Measurements from ENCODE around the gene GLI1. TPM values are rescaled to one million over a fixed set of nuclear protein-coding genes. Genes with fewer than 3 reads are reported as not detected.

GLI1 gene
- total and polyA plus RNA-seq, 2 of the 13 experiments (the other 11 are each of a cell fraction or from before 2014, with no cell fraction given) = 0.09 to 0.20 TPM

DNA sequence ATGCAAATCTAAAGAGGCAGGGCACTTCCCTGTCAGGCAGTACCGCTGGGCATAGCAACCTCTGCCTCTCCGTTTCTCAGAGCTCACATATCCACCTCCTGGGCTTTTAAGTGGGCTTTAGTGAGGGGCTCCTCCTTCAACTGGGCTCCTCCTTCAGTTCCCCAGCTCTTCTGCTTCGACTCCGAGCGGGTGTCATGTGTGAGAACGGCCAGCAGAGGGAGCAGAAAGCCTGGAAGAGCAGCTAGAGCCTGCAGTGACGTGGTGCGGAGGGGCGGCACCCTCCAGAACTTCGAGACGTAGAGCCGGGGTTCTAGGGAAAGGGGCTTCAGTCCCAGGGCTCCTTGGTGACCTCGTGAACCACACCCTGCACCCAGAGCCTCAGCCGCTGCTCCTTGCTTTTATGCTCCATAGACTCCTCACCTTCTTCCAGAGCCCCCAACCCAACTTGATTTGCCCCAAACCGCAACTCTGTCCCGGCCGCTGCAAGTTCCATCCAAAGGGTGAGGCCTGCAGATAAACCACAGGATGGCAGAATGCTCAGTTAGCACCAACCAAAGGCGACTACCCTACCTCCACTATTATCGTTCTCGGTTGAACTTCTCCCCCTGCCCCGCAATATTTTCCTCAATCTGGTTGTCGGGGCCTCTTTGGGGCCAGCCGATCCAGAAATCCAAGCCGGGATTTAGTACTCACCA lies 383 bp upstream of the GLI1 start (continued):
- TF ChIP-seq ZNF496 (CRISPR knock-in tag; IDR thresholded peaks at IDR 0.05; ENCODE audit: insufficient replicate concordance) (no peak), ZNF720 (CRISPR knock-in tag; IDR thresholded peaks at IDR 0.05) (no peak), PLRG1 (conservative IDR thresholded peaks at IDR 0.05) (no peak), MTA1 (CRISPR knock-in tag; IDR thresholded peaks at IDR 0.05; ENCODE audit: borderline replicate concordance) (no peak), NCOA2 (CRISPR knock-in tag; IDR thresholded peaks at IDR 0.05) (no peak), NFKBIZ (CRISPR knock-in tag; IDR thresholded peaks at IDR 0.05) (no peak), ZNF883 (CRISPR knock-in tag; IDR thresholded peaks at IDR 0.05; ENCODE audit: not compliant biosample characterization) (peak; percentile 41), HES4 (CRISPR knock-in tag; IDR thresholded peaks at IDR 0.05; ENCODE audit: borderline replicate concordance) (peak; percentile 21; the same call in 1 of the 2 replicates), ZNF441 (CRISPR knock-in tag; IDR thresholded peaks at IDR 0.05; ENCODE audit: borderline replicate concordance) (no peak), CREM (IDR thresholded peaks at IDR 0.05) (peak; percentile 73), CREM (CRISPR knock-in tag; IDR thresholded peaks at IDR 0.05) (no peak), ZSCAN25 (CRISPR knock-in tag; IDR thresholded peaks at IDR 0.05) (peak; percentile 79; the same call in 1 of the 2 replicates), ZNF160 (CRISPR knock-in tag; IDR thresholded peaks at IDR 0.05) (0 out of 2 replicates have a peak, but pooled peaks have one; percentile 55), IKZF4 (CRISPR knock-in tag; IDR thresholded peaks at IDR 0.05; ENCODE audit: borderline replicate concordance, low read depth, not compliant biosample characterization) (no peak), NAIF1 (CRISPR knock-in tag; IDR thresholded peaks at IDR 0.05; ENCODE audit: borderline replicate concordance) (no peak), REPIN1 (CRISPR knock-in tag; IDR thresholded peaks at IDR 0.05; ENCODE audit: borderline replicate concordance, low read depth) (0 out of 2 replicates have a peak, but pooled peaks have one; percentile 38), ZNF891 (CRISPR knock-in tag; IDR thresholded peaks at IDR 0.05) (peak; percentile 18; the same call in 1 of the 2 replicates), NFE2 (CRISPR knock-in tag; IDR thresholded peaks at IDR 0.05) (no peak)
- TF ChIP-seq, protein P1, sequence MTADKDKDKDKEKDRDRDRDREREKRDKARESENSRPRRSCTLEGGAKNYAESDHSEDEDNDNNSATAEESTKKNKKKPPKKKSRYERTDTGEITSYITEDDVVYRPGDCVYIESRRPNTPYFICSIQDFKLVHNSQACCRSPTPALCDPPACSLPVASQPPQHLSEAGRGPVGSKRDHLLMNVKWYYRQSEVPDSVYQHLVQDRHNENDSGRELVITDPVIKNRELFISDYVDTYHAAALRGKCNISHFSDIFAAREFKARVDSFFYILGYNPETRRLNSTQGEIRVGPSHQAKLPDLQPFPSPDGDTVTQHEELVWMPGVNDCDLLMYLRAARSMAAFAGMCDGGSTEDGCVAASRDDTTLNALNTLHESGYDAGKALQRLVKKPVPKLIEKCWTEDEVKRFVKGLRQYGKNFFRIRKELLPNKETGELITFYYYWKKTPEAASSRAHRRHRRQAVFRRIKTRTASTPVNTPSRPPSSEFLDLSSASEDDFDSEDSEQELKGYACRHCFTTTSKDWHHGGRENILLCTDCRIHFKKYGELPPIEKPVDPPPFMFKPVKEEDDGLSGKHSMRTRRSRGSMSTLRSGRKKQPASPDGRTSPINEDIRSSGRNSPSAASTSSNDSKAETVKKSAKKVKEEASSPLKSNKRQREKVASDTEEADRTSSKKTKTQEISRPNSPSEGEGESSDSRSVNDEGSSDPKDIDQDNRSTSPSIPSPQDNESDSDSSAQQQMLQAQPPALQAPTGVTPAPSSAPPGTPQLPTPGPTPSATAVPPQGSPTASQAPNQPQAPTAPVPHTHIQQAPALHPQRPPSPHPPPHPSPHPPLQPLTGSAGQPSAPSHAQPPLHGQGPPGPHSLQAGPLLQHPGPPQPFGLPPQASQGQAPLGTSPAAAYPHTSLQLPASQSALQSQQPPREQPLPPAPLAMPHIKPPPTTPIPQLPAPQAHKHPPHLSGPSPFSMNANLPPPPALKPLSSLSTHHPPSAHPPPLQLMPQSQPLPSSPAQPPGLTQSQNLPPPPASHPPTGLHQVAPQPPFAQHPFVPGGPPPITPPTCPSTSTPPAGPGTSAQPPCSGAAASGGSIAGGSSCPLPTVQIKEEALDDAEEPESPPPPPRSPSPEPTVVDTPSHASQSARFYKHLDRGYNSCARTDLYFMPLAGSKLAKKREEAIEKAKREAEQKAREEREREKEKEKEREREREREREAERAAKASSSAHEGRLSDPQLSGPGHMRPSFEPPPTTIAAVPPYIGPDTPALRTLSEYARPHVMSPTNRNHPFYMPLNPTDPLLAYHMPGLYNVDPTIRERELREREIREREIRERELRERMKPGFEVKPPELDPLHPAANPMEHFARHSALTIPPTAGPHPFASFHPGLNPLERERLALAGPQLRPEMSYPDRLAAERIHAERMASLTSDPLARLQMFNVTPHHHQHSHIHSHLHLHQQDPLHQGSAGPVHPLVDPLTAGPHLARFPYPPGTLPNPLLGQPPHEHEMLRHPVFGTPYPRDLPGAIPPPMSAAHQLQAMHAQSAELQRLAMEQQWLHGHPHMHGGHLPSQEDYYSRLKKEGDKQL (CRISPR knock-in tag; IDR thresholded peaks at IDR 0.05; ENCODE audit: low read depth) = no peak
- TF ChIP-seq, protein P2, sequence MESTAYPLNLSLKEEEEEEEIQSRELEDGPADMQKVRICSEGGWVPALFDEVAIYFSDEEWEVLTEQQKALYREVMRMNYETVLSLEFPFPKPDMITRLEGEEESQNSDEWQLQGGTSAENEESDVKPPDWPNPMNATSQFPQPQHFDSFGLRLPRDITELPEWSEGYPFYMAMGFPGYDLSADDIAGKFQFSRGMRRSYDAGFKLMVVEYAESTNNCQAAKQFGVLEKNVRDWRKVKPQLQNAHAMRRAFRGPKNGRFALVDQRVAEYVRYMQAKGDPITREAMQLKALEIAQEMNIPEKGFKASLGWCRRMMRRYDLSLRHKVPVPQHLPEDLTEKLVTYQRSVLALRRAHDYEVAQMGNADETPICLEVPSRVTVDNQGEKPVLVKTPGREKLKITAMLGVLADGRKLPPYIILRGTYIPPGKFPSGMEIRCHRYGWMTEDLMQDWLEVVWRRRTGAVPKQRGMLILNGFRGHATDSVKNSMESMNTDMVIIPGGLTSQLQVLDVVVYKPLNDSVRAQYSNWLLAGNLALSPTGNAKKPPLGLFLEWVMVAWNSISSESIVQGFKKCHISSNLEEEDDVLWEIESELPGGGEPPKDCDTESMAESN (CRISPR knock-in tag; conservative IDR thresholded peaks at IDR 0.05) = no peak
- TF ChIP-seq, protein P3, sequence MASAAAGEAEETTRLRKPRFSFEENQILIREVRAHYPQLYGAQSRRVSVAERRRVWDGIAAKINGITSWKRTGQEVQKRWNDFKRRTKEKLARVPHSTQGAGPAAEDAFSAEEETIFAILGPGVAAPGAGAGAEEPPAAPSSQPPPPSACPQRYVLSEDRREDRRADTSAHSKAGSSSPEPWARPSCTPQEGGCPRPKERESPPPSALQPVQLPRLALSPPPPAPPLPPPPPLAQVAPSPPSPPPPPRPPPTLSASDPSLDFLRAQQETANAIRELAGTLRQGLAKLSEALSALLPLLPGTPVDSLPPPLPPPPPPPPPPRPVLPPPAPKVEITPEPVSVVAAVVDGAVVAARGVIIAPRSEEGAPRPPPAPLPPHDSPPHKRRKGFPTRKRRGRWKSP (CRISPR knock-in tag; IDR thresholded peaks at IDR 0.05) = no peak

Measured in HepG2 (cell line).